GM04504 (cell line): ENCODE data around the gene OR2T4.

Experiments
- DNase-seq: peaks from one replicate; pipeline ENCODE4 v3.0.0-alpha.2; 2012; ENCODE audit warnings: low read depth

The OR2T4 gene, protein sequence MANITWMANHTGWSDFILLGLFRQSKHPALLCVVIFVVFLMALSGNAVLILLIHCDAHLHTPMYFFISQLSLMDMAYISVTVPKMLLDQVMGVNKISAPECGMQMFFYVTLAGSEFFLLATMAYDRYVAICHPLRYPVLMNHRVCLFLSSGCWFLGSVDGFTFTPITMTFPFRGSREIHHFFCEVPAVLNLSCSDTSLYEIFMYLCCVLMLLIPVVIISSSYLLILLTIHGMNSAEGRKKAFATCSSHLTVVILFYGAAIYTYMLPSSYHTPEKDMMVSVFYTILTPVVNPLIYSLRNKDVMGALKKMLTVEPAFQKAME

DNA sequence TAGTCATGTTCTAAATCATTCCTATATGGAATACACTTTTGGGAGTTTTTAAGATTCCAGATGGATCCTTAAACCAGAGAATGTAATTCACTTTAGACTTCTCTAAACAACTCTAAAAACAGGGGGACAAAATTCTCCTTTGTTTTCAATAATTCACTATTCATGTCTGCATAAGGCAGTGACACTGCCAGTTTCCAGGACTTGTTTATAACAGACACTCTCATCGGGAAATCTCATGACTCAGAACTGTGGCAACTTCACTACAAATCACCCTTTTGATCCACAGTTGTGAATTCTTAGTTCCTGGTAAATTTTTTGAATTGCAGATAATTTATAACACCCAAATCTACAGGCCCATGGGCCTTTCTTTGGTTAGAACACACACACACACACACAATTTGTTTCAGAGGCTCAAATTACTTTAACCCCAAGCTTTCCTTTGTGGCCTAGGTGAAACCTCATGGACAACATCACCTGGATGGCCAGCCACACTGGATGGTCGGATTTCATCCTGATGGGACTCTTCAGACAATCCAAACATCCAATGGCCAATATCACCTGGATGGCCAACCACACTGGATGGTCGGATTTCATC, at the start of gene OR2T4:
OR2T4 (plus strand) TSS at position 545 of the 595 bp plus-strand sequence; CDS start at position 545, 0 bp downstream.
- DNase-seq = no peak

DNA sequence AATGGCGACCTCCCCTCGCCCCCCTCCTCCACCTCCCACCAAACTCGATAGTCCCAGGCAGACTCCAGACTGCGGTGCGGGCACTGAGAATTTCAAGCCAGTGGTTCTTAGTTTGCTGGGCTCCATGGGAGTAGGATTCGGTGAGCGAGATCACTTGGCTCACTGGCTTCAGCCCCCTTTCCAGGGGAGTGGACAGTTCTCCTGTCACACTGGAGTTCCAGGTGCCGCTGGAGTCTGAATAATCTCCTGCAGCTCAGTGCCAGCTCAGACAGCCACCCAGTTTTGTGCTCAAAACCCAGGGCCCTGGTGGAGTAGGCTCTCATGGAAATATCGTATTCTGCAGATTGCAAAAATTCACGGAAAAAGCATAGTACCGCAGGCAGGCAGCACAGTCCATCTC, 44.7 kb upstream of the OR2T4 start:
- DNase-seq = no peak

DNA sequence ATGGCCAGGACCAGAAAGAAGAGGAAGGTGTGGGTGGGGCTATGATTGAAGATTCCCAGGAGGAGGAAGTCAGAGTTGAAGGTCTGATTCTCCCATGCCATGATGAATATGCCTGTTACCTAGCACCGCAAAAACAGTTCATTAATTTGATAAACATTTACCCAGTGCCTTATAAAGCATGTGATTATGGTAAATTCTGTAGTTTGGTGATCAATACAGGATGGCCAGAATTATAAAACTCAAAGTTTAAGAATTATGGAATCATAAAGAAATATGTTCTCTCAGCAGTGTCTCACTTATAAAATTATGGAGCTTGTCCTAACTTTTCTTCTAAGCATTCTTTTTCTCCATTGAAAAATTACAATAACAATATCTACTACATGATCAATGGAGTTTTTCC, 37.0 kb upstream of the OR2T4 start, which contains the start of gene OR2M7:
OR2M7 (minus strand) TSS at position 101 of the 400 bp plus-strand sequence; CDS start at position 101, 0 bp downstream.
- no peak for DNase-seq

DNA sequence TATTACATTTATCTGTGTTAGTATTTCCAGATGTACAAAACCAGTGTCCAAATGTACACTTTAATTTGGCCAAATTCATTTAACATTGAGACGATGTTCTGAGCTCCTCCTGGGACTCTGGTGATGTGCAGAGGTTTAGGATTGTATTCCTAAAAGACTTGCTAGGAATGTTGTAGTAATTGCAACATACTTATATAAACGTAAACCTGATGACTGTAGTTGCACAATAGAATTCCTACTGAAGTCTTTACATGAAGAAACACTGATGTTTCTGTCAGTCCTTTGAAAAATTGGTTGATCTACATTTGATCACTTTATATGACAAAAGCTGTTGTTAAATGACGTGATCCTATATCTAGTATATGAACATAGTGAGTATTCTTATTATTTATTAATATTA, 18.0 kb upstream of the OR2T4 start:
- no peak for DNase-seq

DNA sequence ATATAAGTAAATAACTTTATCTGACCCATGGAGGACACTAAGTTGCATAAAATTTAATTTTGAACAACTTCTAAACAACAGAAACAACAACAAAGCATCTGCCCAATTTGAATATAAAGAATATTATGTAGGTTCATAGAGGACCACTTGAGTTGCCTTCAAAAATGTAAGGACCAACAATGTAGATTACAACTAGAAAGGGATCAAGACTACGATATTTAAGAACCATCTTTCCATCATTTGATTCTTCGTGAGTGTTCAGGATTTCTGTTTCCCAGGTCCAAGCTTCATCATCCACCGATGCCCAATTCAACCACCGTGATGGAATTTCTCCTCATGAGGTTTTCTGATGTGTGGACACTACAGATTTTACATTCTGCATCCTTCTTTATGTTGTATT, 13.0 kb upstream of the OR2T4 start, which contains the start of gene OR14C36:
OR14C36 (plus strand) TSS at position 301 of the 400 bp plus-strand sequence; CDS start at position 301, 0 bp downstream.
- DNase-seq = no peak

DNA sequence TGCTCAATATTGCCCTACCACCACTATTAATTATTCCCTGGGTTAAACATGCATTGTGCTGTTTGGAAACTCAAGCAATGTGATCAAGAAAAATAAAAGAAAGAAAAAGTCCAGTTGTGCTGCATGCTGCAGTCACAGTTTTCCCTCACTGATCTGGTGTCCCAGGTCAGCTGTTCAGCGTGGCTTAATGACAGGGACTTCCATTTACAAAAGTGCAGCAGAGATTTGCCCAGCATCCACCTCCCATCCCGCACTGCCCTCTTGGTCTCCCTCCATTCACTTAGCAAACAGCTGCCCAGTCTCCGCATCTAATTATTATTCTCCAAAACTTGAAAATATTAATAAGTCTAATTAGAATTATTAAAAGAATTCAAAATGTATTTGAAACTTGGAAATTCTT, 2.0 kb upstream of the OR2T4 start:
- DNase-seq = no peak

DNA sequence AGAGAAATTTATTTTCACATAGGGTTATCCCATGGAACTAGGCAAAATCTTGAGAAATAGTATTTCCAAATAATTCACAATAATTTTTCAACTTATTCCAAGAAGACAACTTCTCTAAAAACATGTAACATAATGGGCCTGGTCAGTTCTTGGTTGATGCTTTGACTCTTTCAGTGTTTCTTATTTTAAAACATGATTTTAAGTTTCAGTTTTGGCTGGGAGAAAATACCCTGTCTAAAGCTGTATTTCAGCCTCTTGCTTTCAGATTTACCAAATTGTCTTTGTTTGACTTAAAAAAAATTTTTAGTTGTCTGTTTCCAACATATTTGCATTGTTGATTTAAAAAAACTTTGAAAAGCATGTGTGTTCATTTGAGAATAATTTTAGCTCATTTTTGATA, 5.1 kb downstream of the OR2T4 start:
- no peak for DNase-seq

DNA sequence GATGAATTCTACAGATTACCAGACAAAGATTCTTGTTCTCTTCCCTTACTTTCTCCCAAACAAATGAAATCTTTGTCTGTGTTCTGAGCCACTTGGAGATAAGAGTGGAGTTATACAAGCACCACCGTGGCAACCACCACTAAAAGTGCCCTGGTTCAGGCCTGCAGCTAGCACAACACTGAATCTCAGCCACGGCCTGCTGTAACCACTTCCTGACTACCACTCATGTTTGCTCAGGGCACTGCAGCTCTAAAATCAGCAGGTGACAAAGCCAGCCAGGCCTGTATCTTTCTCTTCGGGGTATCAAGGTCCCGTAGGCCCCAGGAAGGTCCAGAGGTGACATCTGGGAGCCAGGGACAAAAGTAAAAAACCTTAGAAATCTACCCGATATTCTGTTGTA, 10.9 kb downstream of the OR2T4 start:
- DNase-seq = no peak

DNA sequence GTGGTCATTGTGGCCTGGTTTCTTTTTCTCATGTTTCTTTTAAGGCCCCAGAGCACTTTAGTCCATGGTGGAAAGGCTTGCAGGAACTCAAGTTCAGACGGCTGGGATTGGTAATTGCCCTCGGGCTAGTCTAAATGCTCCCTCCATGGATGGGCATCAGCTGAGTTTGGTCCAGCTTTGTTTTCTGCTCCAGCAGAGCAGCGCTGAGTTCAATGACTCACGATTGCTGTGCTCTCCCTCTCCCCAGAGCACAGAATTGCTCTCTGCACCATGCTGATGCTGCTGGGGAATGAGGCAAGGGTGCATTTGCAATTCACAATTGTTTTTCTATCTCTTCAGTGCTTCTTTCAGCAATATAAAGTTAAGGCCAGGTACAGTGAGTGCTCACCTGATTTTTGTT, 12.3 kb downstream of the OR2T4 start:
- DNase-seq = no peak

DNA sequence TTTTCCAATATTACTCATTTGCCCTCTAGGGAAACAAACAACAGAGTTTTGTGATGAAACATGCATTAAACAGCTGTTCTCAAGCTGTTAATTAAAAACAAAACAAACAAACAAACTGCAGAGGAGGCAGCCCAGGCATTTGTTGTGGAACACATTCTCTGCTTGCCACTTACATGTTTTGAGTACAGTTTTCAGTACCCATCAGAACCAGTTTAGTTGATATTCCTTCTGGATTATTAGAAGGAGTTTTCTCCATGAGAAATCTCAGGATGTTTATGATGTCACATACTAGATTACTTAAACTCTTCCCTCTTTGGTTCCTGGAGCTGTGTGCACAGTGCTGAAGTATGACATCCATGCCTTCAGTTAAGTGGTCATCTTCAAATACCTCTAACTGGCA, 14.0 kb downstream of the OR2T4 start, which contains the start of gene OR2T6:
OR2T6 (plus strand) TSS at position 301 of the 400 bp plus-strand sequence. CDS start 11,863 bp downstream, outside the sequence.
- no peak for DNase-seq

DNA sequence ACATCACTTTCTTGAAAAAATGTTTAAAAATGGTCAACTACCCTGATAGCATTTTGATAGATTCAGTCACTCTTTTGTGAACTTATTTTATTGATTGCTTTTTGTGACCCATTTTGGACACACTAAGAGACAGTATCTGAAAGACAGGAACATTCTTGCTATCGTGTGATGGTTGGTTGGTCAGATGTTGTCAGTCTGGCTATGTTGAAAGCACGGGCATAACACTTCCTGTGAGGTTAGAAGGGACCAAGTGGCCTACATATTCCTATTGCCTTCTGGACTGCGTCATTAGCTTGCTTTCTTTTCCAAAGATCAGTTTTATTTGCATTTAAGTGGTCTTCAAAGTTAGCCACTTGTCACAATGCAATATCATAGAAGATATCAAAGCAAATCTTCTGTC, 15.5 kb downstream of the OR2T4 start:
- no peak for DNase-seq

DNA sequence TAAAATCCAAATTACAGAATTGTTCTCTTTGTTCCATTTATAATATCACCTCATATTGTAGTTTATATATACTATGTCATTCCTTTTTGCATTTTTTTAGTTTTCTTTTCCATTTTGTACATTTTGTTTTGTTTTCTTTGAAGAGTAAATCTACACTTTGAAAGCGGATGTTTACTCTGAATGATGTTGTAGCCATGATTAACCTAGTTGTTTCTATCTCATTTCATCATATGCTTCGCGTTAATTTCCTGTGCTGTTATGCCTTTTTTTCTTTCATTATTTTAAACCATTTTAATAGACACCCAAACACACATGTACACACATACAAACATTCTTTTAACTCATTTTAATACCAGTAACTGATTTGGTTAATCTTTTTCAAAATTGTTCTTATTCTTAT, 19.4 kb downstream of the OR2T4 start:
- DNase-seq = no peak

DNA sequence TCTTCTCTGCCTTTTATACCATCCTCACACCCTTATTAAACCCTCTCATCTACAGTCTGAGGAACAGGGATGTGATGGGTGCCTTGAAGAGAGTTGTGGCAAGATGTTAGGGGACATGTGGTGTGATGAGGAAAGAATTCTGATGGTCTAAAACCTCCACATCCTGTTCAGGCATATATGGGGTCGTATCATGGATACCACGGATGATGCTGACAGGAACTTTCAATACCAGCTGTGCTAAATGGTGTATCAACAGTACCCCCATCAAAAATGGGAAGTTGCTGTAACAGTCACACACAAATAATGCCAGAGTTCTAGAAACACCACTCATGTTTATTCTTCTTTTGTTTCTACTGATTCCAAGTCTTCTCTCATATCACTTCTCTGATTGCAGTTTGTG, 27.0 kb downstream of the OR2T4 start:
- no peak for DNase-seq

DNA sequence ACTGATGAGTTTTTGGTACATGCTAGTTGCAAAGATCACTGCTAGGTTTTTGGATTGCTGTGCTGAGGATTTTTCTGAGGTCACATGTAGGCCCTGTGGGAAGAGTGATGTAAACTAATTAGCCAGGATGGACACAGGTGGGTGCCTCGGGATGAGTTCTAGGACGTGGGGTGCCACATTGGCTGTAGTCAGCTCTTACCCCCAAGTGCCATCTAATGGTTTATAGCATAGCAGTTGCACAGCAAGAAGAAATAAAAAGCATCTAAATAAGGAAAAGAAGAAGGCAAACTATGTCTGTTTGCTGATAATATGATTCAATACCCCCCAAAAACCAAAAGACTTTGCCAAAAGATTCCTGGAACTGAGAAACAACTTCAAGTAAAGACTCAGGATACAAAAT, 31.6 kb downstream of the OR2T4 start:
- DNase-seq = no peak

DNA sequence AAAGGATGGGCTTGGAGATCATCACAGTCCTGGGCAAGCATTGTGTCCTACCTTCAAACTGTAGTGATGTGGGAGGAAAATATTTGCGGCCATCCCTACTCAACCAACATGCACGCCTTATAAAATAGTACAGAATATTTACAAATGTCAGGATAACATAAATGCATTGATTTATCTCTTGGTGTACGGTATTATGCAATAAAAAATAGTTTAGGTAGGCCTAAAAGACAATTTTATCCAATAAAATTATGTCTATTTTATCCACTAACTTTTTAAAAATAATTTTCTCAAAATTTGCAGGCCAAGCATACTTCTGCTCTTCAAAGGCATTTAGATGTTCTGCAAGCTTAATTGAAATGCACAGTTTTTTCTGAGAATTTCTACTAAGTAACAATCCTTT, 41.3 kb downstream of the OR2T4 start, which contains the start of gene OR2T1:
OR2T1 (plus strand) TSS at position 301 of the 400 bp plus-strand sequence. CDS start 3,100 bp downstream, outside the sequence.
- DNase-seq = no peak

DNA sequence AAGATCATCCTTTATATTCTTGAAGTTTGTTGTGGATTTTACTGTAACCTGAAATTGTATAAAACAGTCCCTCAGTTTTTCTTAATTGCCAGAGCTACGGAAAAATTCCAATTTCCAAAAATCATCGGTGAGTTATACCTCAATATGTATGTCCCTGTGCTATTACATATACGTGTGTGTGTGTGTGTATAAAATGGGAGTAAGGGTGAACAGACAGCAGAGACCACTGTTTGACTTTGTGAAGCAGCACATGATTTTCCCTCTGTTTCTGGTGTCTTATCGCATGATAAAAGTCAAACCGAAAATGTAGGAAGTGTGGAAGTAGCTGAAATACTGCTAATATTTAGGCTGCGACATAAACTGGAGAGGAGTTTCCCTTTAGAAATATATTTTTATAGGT, 42.6 kb downstream of the OR2T4 start:
- DNase-seq = no peak

DNA sequence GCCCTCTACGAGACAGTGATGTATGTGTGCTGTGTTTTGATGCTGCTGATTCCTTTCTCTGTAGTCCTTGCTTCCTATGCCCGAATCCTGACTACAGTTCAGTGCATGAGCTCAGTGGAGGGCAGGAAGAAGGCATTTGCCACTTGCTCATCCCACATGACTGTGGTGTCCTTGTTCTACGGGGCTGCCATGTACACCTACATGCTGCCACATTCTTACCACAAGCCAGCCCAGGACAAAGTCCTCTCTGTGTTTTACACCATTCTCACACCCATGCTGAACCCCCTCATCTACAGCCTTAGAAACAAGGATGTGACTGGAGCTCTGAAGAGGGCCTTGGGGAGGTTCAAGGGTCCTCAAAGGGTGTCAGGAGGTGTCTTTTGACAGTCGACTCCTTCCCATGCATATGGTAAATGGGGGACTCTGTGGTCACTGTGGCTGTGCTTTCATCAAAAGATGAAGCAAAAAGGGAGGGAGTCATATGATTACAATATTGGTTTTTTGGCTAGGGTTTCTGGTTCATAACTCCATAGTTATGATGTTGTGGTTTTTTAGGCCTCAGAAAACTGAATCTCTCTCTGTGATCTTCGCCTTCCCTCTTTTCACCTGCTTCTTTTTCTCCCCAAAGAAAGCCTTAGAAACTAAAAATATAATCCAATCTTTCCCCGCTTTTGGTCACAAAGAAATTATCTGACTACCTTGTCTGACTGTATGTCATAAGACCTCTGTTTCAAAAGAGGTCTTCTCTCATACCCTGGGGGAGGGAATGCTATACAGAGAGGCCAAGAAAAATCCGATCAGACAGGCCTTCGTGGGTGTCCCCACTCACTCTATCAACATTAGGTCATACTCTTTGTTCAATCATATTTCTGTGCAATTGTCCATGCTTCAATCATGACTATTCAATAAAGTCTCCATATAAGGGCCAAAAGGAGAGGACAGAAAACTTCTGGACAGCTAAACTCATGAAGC, 45.5 kb downstream of the OR2T4 start:
- DNase-seq = no peak
